Glutamatergic neuron (in vitro differentiated cells): ENCODE data around the gene ANKLE2. TPM values are rescaled to one million over a fixed set of nuclear protein-coding genes. Genes with fewer than 3 reads are reported as not detected.

Source experiments
- DNase-seq: peaks from one replicate; pipeline ENCODE4 v3.0.0; 2022
- H3K27ac Mint-ChIP-seq: one replicate; pipeline ENCODE4 v1.8.0; 2020; ENCODE audit warnings: mild to moderate bottlenecking, mixed read lengths, inconsistent platforms; ENCODE audit not compliant: unreplicated experiment
- H3K27me3 Mint-ChIP-seq: one replicate; pipeline ENCODE4 v1.8.0; 2020; ENCODE audit warnings: mild to moderate bottlenecking, moderate library complexity, mixed read lengths, inconsistent platforms; ENCODE audit not compliant: unreplicated experiment
- H3K36me3 Mint-ChIP-seq: one replicate; pipeline ENCODE4 v1.8.0; 2020; ENCODE audit warnings: mild to moderate bottlenecking, mixed read lengths, inconsistent platforms; ENCODE audit not compliant: unreplicated experiment
- H3K4me1 Mint-ChIP-seq: one replicate; pipeline ENCODE4 v1.8.0; 2020; ENCODE audit warnings: mild to moderate bottlenecking, low read depth, mixed read lengths, inconsistent platforms; ENCODE audit not compliant: unreplicated experiment
- H3K4me3 Mint-ChIP-seq: one replicate; pipeline ENCODE4 v1.8.0; 2020; ENCODE audit warnings: mild to moderate bottlenecking, mixed read lengths, inconsistent platforms; ENCODE audit not compliant: unreplicated experiment
- H3K9me3 Mint-ChIP-seq: one replicate; pipeline ENCODE4 v1.8.0; 2020; ENCODE audit warnings: mild to moderate bottlenecking, moderate library complexity, mixed read lengths, inconsistent platforms; ENCODE audit not compliant: unreplicated experiment
- total RNA-seq: library from RNA; stranded (reverse); fragmentation: NEBNext Ultra II Directional; extraction: Animal tissue kit (Norgen Biotek cat#: 25700); gene quantifications from one replicate; pipeline ENCODE4 v1.2.1, GENCODE V29; 2021; ENCODE audit not compliant: unreplicated experiment
- TF ChIP-seq, protein P1 (sequence below): fragments of 200-600 bp; sonication (generic); IDR thresholded peaks from one replicate; pipeline ENCODE4 v1.5.0; 2021; ENCODE audit not compliant: partially characterized antibody, unreplicated experiment

Gene ANKLE2
- total RNA-seq, 1 donor from 2014 or later = 105 TPM

DNA sequence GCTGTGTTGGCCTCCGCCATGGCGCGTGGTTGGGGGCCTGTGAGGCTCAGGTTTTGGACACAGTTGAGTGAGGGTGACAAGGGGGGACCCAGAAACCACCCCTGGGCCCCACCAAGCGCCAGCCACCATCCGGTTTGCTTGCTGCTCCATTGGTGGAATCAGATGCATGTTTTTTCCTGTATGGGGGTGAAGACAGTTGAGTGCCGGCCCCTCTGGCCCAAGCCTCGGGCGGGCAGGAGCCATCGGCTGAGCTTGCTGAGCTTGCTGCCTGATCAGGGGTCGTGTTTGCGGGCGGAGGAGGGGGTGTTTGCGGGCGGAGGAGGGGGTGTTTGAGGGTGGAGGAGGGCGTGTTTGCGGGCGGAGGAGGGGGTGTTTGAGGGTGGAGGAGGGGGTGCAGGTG, 44.6 kb downstream of the ANKLE2 start:
- TF ChIP-seq, protein P1, sequence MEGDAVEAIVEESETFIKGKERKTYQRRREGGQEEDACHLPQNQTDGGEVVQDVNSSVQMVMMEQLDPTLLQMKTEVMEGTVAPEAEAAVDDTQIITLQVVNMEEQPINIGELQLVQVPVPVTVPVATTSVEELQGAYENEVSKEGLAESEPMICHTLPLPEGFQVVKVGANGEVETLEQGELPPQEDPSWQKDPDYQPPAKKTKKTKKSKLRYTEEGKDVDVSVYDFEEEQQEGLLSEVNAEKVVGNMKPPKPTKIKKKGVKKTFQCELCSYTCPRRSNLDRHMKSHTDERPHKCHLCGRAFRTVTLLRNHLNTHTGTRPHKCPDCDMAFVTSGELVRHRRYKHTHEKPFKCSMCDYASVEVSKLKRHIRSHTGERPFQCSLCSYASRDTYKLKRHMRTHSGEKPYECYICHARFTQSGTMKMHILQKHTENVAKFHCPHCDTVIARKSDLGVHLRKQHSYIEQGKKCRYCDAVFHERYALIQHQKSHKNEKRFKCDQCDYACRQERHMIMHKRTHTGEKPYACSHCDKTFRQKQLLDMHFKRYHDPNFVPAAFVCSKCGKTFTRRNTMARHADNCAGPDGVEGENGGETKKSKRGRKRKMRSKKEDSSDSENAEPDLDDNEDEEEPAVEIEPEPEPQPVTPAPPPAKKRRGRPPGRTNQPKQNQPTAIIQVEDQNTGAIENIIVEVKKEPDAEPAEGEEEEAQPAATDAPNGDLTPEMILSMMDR = no peak
- no peaks in the 10 kb centered on the region for H3K4me1 Mint-ChIP-seq

GRCh38 chr12:132716356-132716755, 45.3 kb downstream of the ANKLE2 start:
- Mint-ChIP-seq H3K4me3 (no peak overlapping the region), H3K9me3 (peaks cover 6% of the 10 kb centered on the region), H3K27me3 (no peaks in the 10 kb centered on the region), H3K4me1 (no peaks in the 10 kb centered on the region), H3K36me3 (no peaks in the 10 kb centered on the region), H3K27ac (no peak overlapping the region)
- DNase-seq = no peak
- TF ChIP-seq, protein P1 = no peak

More for the DNA sequence above, 44.6 kb downstream of the ANKLE2 start:
- Mint-ChIP-seq H3K27ac (no peak overlapping the region), H3K27me3 (peaks cover 3% of the 10 kb centered on the region), H3K36me3 (no peaks in the 10 kb centered on the region), H3K4me3 (no peak overlapping the region), H3K9me3 (peaks cover 3% of the 10 kb centered on the region)
- no peak for DNase-seq

DNA sequence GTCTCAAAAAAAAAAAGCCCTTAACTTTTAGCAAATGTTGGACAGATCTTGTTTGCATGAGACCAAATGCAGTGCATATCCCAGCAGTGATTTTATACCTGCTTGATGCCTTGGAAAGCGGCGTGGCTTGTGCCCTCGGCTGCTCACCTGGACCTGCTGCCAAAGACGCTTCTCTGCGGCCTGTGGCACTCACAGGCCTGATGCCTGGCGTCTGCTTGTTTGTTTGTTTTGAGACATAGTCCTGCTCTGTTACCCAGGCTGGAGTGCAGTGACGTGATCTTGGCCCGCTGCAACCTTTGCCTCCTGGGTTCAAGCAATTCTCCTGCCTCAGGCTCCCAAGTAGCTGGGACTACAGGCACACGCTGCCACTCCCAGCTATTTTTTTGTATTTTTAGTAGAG, 45.8 kb downstream of the ANKLE2 start:
- H3K36me3 Mint-ChIP-seq = no peaks in the 10 kb centered on the region

DNA sequence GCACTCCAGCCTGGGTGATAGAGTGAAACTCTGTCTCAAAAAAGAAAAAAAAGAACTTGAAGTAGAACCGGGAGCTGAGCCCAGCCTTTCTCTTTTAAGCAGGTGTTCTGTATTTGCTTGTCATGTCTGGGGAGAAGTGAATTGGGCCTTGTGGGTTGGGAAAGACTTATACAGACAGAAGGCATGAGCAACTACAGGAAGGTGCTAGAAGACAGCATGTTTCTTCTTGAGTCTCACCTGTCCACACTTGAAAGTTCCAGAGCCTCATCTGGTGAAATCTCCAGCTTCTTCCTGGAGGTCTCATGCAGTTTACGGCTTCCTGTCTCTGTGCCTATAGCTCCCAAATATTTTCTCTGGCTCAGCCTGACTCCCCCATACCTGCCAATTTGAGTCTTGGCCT, 48.5 kb downstream of the ANKLE2 start:
- Mint-ChIP-seq H3K9me3 (peaks cover 9% of the 10 kb centered on the region), H3K4me3 (peak overlapping the region; percentile 38), H3K27ac (no peak overlapping the region), H3K4me1 (peaks cover 3% of the 10 kb centered on the region), H3K27me3 (peaks cover 5% of the 10 kb centered on the region), H3K36me3 (no peaks in the 10 kb centered on the region)
- TF ChIP-seq, protein P1 = no peak
- DNase-seq = no peak

More for the DNA sequence above, 45.8 kb downstream of the ANKLE2 start:
- TF ChIP-seq, protein P1 = no peak
- no peaks in the 10 kb centered on the region for H3K4me1 Mint-ChIP-seq
- no peaks in the 10 kb centered on the region for H3K27me3 Mint-ChIP-seq
- no peak overlapping the region for H3K4me3 Mint-ChIP-seq
- peak overlapping the region; percentile 28 for H3K27ac Mint-ChIP-seq
- H3K9me3 Mint-ChIP-seq = peaks cover 4% of the 10 kb centered on the region
- no peak for DNase-seq

DNA sequence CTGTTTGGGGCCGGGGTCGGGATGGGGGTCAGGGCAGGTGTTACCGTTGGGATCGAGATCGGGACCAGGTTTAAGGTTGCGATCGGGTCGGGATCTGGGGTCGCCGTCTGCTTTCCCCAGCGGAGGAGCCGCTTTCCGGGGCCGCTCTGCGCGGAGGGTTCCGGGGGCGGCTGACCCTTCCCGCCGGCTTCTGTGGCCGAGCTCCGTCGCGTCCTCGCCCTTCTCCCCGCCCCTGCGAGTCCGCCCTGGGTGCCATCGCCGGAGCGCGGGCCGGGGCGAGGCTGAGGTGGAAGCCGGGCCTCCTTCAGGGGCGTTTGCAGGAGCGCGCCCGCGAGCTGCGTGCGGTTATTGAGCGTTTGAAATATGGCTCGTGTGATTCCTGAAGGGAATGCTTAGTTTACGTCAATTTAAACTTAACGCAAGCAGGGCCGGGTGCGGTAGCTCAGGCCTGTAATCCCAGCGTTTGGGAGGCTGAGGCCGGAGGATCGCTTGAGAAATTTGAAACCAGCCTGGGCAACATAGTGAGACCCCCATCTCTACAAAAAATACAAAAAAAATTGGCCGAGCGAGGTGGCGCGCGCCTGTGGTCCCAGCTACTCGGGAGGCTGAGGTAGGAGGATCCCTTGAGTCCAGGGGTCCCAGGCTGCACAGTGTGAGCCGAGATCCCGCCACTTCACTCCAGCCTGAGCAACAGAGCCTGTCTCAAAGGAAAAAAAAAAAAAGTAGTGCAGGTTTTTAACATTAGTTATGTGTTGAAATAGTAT, 50.4 kb downstream of the ANKLE2 start:
- no peak overlapping the region for H3K27ac Mint-ChIP-seq
- peaks cover 9% of the 10 kb centered on the region for H3K9me3 Mint-ChIP-seq
- peak; percentile 55 for DNase-seq
- TF ChIP-seq, protein P1 = no peak
- H3K4me1 Mint-ChIP-seq = peaks cover 3% of the 10 kb centered on the region
- H3K27me3 Mint-ChIP-seq = peaks cover 5% of the 10 kb centered on the region
- no peaks in the 10 kb centered on the region for H3K36me3 Mint-ChIP-seq
- peak overlapping the region; percentile 78 for H3K4me3 Mint-ChIP-seq
